Suprapubic skin (tissue), 4 donors: Measurements from ENCODE around the gene INAFM2. TPM values are rescaled to one million over a fixed set of nuclear protein-coding genes. Genes with fewer than 3 reads are reported as not detected.
A peak's percentile ranks its signal among the peaks of the same experiment; 100 is the strongest.

Experiments
- DNase-seq, 2 donors: peaks; one replicate each; pipeline ENCODE4 v3.0.0-alpha.2; 2019; ENCODE audit warnings: low spot score in 2 of 2
- H3K27ac ChIP-seq: fragments of 200-600 bp; sonication (generic); one replicate; pipeline ENCODE4 v1.5.1; 2019
- H3K27me3 ChIP-seq: fragments of 200-600 bp; sonication (generic); one replicate; pipeline ENCODE4 v1.5.1; 2019
- H3K36me3 ChIP-seq: fragments of 200-600 bp; sonication (generic); one replicate; pipeline ENCODE4 v1.5.1; 2019
- H3K4me1 ChIP-seq: fragments of 200-600 bp; sonication (generic); one replicate; pipeline ENCODE4 v1.5.1; 2019
- H3K4me3 ChIP-seq: fragments of 200-600 bp; sonication (generic); one replicate; pipeline ENCODE4 v1.5.1; 2019; ENCODE audit warnings: mild to moderate bottlenecking
- H3K9me3 ChIP-seq: fragments of 200-600 bp; sonication (generic); one replicate; pipeline ENCODE4 v1.5.1; 2019
- EP300 ChIP-seq: sonication (generic); formaldehyde crosslinking; IDR thresholded peaks from one replicate; pipeline ENCODE4 v1.6.1; 2017; ENCODE audit warnings: antibody characterized with exemption
- POLR2A ChIP-seq, 2 donors: fragments of 450-650 bp; IDR thresholded peaks; one replicate each; pipeline ENCODE4 v1.6.1; 2017; ENCODE audit warnings: antibody characterized with exemption in 2 of 2, mild to moderate bottlenecking in 2 of 2, moderate library complexity in 2 of 2
- POLR2AphosphoS5 ChIP-seq, 3 donors: sonication (generic); formaldehyde crosslinking; IDR thresholded peaks; one replicate each; pipeline ENCODE4 v1.6.1; 2017; ENCODE audit warnings: antibody characterized with exemption in 3 of 3
- WGBS: methylation state at CpG from one replicate; pipeline ENCODE4 v1.1.5; 2018; 5-methylcytosine and 5-hydroxymethylcytosine counted together
- total RNA-seq, 4 donors: library from RNA; depleted of rRNA; stranded (reverse); fragments of >200 nt; gene quantifications; one replicate each; pipeline ENCODE4 v1.1.0, GENCODE V29; 2016
- TF ChIP-seq, protein P1 (sequence below), 2 donors: fragments of 200-600 bp in 1 of 2; fragments of 450-650 bp in 1 of 2; sonication (generic) in 1 of 2; IDR thresholded peaks; one replicate each; pipeline ENCODE4 v1.5.1; 2016 to 2019; ENCODE audit warnings: antibody characterized with exemption in 2 of 2, mild to moderate bottlenecking in 1 of 2, moderate library complexity in 1 of 2

Gene INAFM2
- total RNA-seq, 4 donors from 2014 or later = 3.3 to 9.1 (median 6.1) TPM

GRCh38 chr15:40317580-40317979, 5.9 kb upstream of the INAFM2 start:
- Histone ChIP-seq H3K27ac (no peak overlapping the region), H3K36me3 (no peaks in the 10 kb centered on the region), H3K9me3 (no peaks in the 10 kb centered on the region), H3K4me3 (no peak overlapping the region), H3K27me3 (no peaks in the 10 kb centered on the region), H3K4me1 (peaks cover 15% of the 10 kb centered on the region)
- no peak for DNase-seq
- TF ChIP-seq POLR2AphosphoS5 (IDR thresholded peaks at IDR 0.05) = no peak
- TF ChIP-seq, protein P1, sequence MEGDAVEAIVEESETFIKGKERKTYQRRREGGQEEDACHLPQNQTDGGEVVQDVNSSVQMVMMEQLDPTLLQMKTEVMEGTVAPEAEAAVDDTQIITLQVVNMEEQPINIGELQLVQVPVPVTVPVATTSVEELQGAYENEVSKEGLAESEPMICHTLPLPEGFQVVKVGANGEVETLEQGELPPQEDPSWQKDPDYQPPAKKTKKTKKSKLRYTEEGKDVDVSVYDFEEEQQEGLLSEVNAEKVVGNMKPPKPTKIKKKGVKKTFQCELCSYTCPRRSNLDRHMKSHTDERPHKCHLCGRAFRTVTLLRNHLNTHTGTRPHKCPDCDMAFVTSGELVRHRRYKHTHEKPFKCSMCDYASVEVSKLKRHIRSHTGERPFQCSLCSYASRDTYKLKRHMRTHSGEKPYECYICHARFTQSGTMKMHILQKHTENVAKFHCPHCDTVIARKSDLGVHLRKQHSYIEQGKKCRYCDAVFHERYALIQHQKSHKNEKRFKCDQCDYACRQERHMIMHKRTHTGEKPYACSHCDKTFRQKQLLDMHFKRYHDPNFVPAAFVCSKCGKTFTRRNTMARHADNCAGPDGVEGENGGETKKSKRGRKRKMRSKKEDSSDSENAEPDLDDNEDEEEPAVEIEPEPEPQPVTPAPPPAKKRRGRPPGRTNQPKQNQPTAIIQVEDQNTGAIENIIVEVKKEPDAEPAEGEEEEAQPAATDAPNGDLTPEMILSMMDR (IDR thresholded peaks at IDR 0.05) = no peak
- 73% methylated on average over 4 of the region's 4 CpGs for WGBS

DNA sequence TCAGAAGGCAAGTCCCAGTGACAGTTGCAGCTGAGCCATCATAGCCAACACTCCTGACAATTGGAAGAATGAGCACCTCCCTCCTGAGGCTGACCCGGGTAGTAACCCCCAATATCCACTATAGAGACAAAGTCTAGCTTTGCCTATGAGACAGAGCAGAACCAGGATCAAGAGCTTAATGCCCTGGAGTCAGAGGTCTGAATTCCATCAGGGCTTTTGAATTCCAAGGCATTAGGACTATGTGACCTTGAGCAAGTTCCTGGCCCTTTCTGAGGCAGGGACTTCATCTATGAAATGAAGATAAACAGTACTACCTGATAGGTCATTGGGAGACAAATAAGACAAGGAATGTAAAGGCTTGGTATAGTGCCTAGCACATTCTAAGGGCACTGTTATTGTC, 3.1 kb upstream of the INAFM2 start:
- no peak for DNase-seq
- no peak for TF ChIP-seq POLR2AphosphoS5 (IDR thresholded peaks at IDR 0.05)
- TF ChIP-seq POLR2A (IDR thresholded peaks at IDR 0.05) = no peak
- TF ChIP-seq EP300 = no peak
- WGBS = 78% methylated on average over 1 of the region's 1 CpG
- peaks cover 27% of the 10 kb centered on the region for H3K4me1 ChIP-seq
- H3K36me3 ChIP-seq = no peaks in the 10 kb centered on the region
- H3K9me3 ChIP-seq = no peaks in the 10 kb centered on the region
- H3K27ac ChIP-seq = no peak overlapping the region
- H3K4me3 ChIP-seq = no peak overlapping the region
- no peaks in the 10 kb centered on the region for H3K27me3 ChIP-seq

- no peak for DNase-seq
- H3K27me3 ChIP-seq = no peaks in the 10 kb centered on the region
- no peak overlapping the region for H3K4me3 ChIP-seq
- H3K36me3 ChIP-seq = no peaks in the 10 kb centered on the region
- H3K9me3 ChIP-seq = no peaks in the 10 kb centered on the region
- H3K27ac ChIP-seq = no peak overlapping the region
- 0% methylated on average over 2 of the region's 2 CpGs for WGBS
- H3K4me1 ChIP-seq = peaks cover 28% of the 10 kb centered on the region
- TF ChIP-seq POLR2A (IDR thresholded peaks at IDR 0.05) (no peak), EP300 (no peak), POLR2AphosphoS5 (IDR thresholded peaks at IDR 0.05) (no peak)
- TF ChIP-seq, protein P1 (IDR thresholded peaks at IDR 0.05) = peak; percentile 77 to 82
Observed at GRCh38 chr15:40320931-40321371, 2.5 kb upstream of the INAFM2 start.

DNA sequence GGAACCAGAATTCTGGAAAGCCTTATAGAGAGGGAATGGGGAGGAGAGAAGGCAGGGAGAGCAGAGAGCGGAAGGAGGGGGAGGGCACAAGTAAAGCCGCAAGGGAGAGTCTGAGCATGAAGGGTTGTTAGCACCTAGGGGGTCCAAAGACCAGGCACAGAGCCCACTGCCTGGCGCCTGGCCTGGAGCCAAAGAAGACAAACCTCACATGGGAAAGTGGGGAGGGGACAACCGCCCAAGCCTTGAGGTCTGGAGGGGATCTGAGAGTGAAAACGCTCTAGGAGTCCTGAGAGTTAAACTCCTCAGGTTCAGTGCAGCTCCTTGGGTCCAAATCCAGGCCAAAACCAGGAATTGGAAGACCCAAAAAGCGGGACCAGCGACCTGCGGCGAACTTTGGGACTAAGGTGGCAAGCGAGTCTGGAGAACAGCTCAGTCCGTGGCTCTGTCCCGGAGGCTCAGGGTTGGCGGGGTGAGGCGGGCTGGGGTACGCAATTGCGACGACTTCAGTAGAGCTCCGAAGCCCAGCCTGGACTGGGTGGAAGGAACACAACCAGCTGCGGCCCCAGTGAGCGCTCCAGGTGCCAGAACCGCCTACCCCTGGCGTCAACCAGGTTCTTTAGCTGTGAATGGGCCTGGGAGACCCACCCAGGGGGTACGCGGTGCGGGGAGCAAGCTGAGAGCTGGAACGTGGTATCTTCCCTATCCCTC, 807 bp upstream of the INAFM2 start:
- Histone ChIP-seq H3K27me3 (no peaks in the 10 kb centered on the region), H3K9me3 (no peaks in the 10 kb centered on the region), H3K4me3 (peak overlapping the region; percentile 85), H3K4me1 (peaks cover 28% of the 10 kb centered on the region), H3K36me3 (no peaks in the 10 kb centered on the region), H3K27ac (no peak overlapping the region)
- TF ChIP-seq EP300 (no peak), POLR2A (IDR thresholded peaks at IDR 0.05) (no peak), POLR2AphosphoS5 (IDR thresholded peaks at IDR 0.05) (no peak)
- TF ChIP-seq, protein P1 (IDR thresholded peaks at IDR 0.05) = no peak
- DNase-seq = no peak
- 64% methylated on average over 18 of the region's 26 CpGs for WGBS

DNA sequence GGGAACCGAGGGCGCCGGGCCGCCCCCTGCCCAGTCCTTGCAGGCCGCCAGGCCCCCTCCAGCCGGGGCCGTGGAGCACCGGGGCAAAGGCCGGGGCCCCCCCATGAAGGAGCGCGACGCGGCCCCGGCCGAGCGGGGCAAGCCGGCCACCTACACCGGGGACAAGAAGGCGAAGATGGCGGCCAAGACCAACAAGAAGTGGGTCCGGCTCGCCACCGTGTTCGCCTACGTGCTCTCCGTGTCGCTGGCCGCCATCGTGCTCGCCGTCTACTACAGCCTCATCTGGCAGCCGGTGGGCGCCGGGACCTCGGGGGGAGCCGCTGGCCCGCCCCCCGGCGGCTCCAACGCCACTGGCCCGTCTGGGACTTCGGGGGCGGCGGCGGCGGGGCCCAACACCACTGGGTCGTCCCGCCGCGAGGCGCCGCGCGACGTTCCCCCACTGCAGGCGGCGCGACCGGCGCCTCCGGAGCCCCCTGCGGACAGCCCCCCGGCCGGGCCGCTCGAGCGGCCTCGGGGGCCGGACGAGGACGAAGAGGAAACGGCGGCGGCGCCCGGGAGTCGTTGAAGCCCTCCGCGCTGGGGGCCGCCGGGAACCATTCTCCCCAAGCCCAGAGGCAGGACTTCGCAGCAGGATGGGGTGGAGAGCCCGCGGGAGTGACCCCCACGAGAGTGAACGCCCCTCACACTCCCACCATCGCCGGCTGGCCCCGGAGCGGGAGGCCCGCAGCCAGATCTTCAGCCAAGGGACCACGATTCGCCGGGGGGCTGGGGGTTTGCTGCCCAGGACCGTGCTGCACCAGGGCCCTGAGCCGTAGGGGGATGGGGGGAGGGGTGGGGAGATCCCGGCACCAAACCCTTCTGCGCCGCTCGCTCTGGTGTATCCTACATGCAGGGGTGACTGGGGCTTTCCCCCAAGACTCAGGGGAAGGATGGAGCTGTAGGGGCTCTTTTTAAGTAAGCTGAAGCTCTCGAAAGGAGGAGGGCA, 753 bp downstream of the INAFM2 start:
- H3K4me1 ChIP-seq = peaks cover 28% of the 10 kb centered on the region
- DNase-seq = peak in 1 of 2 donors; percentile 70

More for the DNA sequence above, 753 bp downstream of the INAFM2 start:
- H3K4me3 ChIP-seq = peak overlapping the region; percentile 85
- 8% methylated on average over 16 of the region's 101 CpGs for WGBS
- no peaks in the 10 kb centered on the region for H3K27me3 ChIP-seq
- TF ChIP-seq POLR2A (IDR thresholded peaks at IDR 0.05) (no peak), POLR2AphosphoS5 (IDR thresholded peaks at IDR 0.05) (no peak), EP300 (no peak)
- TF ChIP-seq, protein P1 (IDR thresholded peaks at IDR 0.05) = no peak
- H3K27ac ChIP-seq = peak overlapping the region; percentile 65
- no peaks in the 10 kb centered on the region for H3K36me3 ChIP-seq
- H3K9me3 ChIP-seq = no peaks in the 10 kb centered on the region
